Activated naive CD4-positive, alpha-beta T cell treated with anti-CD3 and anti-CD28 coated beads for 36 hours (primary cell): ENCODE data around the gene FCN2. TPM values are rescaled to one million over a fixed set of nuclear protein-coding genes. Genes with fewer than 3 reads are reported as not detected.

Experiments
- CTCF ChIA-PET: fragments of 350-600 bp; sonication (Branson Sonifier 250); formaldehyde crosslinking; loops from one replicate; lab custom pipeline; 2021; ENCODE audit warnings: antibody characterized with exemption; lab: Charles Lee
- DNase-seq: peaks from one replicate; pipeline ENCODE4 v3.0.0-alpha.2; 2020
- H3K27ac Mint-ChIP-seq: one replicate; pipeline ENCODE4 v1.8.0; 2021; ENCODE audit warnings: mild to moderate bottlenecking, mixed read lengths
- H3K27me3 Mint-ChIP-seq: one replicate; pipeline ENCODE4 v1.8.0; 2021; ENCODE audit warnings: low read depth, mixed read lengths
- H3K36me3 Mint-ChIP-seq: one replicate; pipeline ENCODE4 v1.8.0; 2021; ENCODE audit warnings: low read depth, mixed read lengths
- H3K4me1 Mint-ChIP-seq: one replicate; pipeline ENCODE4 v1.8.0; 2021; ENCODE audit warnings: low read depth, mixed read lengths
- H3K4me3 Mint-ChIP-seq: one replicate; pipeline ENCODE4 v1.8.0; 2021; ENCODE audit warnings: mild to moderate bottlenecking, moderate library complexity, mixed read lengths
- H3K9me3 Mint-ChIP-seq: one replicate; pipeline ENCODE4 v1.8.0; 2021; ENCODE audit warnings: mixed read lengths
- intact Hi-C: fragments of 100-400 bp; cut with micrococcal nuclease; formaldehyde crosslinking; loops from one replicate; pipeline ENCODE4 v1.15.1; 2023
- total RNA-seq, 2 experiments: library from RNA; stranded (reverse); gene quantifications; one replicate each; pipeline ENCODE4 v1.2.3, GENCODE V29; 2021

Gene FCN2
- total RNA-seq, 2 experiments from 2014 or later, result not detected

DNA sequence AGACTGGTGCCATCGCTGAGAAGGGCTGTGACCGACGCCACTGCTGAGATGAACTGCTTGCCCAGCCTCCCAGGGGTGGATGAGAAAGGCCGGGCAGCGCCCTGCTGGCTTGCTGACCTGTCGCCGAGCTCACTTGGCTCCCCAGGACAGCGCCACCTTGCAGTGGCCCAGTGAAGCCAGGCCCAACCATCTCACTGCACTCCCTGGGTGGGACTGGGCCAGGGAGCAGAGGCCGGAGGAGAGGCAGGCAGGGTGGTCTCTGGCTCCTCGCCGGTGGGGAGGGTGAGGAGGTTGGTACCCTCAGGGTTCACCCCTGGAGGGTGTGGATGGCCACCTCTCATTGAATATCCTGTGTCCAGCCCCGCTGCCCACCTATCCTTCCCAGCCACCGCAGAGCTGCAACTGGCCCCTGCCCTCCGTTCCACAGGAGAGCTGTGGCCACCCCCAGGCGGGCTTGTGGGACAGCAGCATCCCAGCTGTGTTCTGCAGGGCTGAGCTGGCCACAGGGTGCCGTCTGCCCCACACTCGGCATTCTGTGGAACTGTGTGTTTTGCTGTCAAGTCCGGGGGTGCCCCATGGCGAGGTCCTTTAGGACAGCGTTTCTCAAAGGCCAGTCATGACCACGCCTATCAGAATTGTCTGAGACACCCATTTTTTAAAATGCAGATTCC is 41.0 kb upstream of the FCN2 start:
- Mint-ChIP-seq H3K4me3 (no peak overlapping the region), H3K9me3 (no peaks in the 10 kb centered on the region), H3K36me3 (no peaks in the 10 kb centered on the region), H3K4me1 (no peaks in the 10 kb centered on the region), H3K27ac (no peak overlapping the region), H3K27me3 (no peaks in the 10 kb centered on the region)
- intact Hi-C loops, result no loop called here
- CTCF ChIA-PET, result interaction anchor here (1.1 kb wide), 1 partner anchor 71 kb away, joined by 4 read pairs; no protein-coding TSS in a partner anchor
- DNase-seq, result no peak

DNA sequence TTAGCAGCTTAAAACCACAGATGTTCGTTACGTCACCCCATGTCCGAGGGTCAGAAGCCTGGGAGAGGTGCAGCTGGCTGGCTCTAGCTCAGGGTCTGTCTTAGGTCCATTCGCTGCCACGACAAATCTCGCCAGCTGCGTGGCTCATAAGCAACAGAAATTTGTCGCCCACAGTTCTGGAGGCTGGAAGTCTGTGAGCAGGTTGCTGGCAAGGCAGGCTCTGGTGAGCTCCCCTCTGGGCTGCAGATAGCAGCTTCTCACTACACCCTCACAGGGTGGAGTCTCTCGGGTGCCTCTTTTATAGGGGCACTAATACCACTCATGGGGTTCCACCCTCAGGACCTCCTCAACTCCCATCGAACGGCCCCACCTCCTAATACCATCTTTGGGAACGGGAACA is 40.1 kb upstream of the FCN2 start:
- Mint-ChIP-seq H3K27me3 (no peaks in the 10 kb centered on the region), H3K27ac (no peak overlapping the region), H3K4me3 (no peak overlapping the region), H3K36me3 (no peaks in the 10 kb centered on the region), H3K9me3 (no peaks in the 10 kb centered on the region), H3K4me1 (no peaks in the 10 kb centered on the region)
- intact Hi-C loops, result no loop called here
- CTCF ChIA-PET, result interaction anchor here (1.1 kb wide), 1 partner anchor 70 kb away, joined by 4 read pairs; no protein-coding TSS in a partner anchor
- no peak for DNase-seq

DNA sequence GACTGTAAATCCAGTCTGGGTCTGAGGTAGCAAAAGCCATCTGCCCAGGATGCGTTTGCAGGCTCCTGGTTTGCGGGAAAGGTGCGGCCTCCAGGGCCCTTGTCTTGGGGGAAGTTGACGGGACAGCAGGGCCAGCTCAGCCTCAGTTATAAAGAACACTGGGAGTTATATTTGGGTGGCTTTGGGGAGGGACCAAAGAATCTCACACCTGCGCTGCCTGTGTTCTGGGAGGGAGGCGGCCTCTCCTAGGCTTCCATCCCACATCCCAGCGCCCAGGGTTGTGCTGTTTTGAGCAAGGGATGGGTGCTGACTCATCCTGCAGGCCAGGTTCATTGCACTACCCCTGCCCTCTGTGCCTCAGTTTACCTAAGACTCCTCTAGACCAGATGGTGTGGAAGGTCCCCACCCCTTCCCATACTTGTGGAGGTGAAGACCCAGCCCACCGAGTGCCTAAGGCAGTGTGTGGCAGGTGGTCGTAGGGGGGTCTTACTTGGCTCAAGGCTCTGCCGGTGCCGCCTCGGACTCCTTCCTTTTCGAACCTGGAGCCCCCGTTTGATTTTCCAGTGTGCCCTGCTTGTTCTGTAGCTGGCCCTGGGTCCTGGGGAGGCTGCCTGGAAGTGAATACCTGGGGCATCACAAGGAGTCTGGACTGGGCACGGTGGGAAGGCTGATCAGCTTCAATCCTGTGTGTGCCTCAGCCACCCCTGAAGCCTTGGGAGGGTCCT is 39.3 kb upstream of the FCN2 start:
- H3K9me3 Mint-ChIP-seq, result no peaks in the 10 kb centered on the region
- DNase-seq, result no peak
- no peak overlapping the region for H3K27ac Mint-ChIP-seq
- H3K36me3 Mint-ChIP-seq, result no peaks in the 10 kb centered on the region
- intact Hi-C loops, result no loop called here
- H3K4me3 Mint-ChIP-seq, result no peak overlapping the region
- no peaks in the 10 kb centered on the region for H3K4me1 Mint-ChIP-seq
- no peaks in the 10 kb centered on the region for H3K27me3 Mint-ChIP-seq
- CTCF ChIA-PET, result no interaction called here

DNA sequence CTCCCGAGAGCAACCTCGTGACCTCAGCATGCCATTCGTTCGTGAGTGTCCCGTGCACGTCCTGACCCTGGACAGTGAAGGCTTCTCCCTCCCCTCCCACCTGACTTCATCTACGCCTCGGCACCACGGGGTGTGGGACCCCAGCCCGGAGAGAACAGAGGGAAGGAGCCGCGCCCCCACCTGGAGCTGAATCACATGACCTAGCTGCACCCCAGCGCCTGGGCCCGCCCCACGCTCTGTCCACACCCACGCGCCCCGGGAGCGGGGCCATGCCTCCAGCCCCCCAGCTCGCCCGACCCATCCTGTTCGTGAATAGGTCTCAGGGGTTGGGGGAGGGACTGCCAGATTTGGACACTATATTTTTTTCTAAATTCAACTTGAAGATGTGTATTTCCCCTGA is 38.3 kb upstream of the FCN2 start:
- no peak overlapping the region for H3K4me3 Mint-ChIP-seq
- no peaks in the 10 kb centered on the region for H3K36me3 Mint-ChIP-seq
- no peaks in the 10 kb centered on the region for H3K4me1 Mint-ChIP-seq
- no peaks in the 10 kb centered on the region for H3K9me3 Mint-ChIP-seq
- no peak for DNase-seq
- H3K27me3 Mint-ChIP-seq, result no peaks in the 10 kb centered on the region
- intact Hi-C loops, result no loop called here
- CTCF ChIA-PET, result no interaction called here
- H3K27ac Mint-ChIP-seq, result no peak overlapping the region

DNA sequence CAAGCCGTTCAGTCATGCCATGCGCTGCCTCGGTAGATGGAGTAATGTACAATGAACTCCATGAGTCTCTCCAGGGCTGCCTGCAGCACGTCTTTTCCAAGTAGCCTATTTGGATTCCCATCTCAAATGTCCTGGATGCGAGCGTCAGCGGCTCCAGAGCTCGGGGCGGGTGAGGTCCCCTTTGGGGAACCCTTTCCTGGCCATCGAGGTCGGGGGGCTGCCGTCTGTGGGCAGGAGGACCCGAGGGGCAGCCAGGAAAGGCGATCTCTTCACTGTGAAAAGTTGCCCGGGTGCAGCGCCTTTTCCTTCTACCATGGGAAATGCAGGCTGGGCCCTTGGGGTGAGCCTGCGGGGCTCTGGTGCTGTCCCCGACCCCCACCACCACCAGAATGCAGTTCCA is 36.9 kb upstream of the FCN2 start:
- CTCF ChIA-PET, result no interaction called here
- intact Hi-C loops, result no loop called here
- Mint-ChIP-seq H3K36me3 (no peaks in the 10 kb centered on the region), H3K27ac (no peak overlapping the region), H3K9me3 (no peaks in the 10 kb centered on the region), H3K4me1 (no peaks in the 10 kb centered on the region), H3K27me3 (no peaks in the 10 kb centered on the region), H3K4me3 (no peak overlapping the region)
- DNase-seq, result no peak

DNA sequence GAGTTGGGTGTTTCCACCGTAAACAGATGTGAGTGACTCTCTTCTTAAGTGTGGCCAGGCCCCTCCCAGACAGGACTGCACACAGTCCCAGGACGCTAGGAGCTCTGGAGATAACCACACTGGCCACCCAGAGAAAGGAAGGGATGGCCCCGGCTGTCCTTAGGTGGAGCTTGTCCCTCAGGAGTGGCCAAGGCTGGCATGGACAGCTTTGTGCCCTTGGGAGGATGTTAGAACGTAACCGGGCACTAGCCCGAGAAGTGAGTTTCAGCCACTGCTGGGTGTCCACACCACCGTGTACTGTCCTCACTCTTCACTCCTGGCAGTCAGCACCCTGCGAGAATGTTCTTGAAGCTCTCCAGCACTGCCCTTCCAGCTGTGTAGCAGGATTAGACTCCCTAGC is 35.8 kb upstream of the FCN2 start:
- CTCF ChIA-PET, result no interaction called here
- Mint-ChIP-seq H3K27ac (no peak overlapping the region), H3K36me3 (no peaks in the 10 kb centered on the region), H3K9me3 (no peaks in the 10 kb centered on the region), H3K4me3 (no peak overlapping the region), H3K27me3 (no peaks in the 10 kb centered on the region), H3K4me1 (no peaks in the 10 kb centered on the region)
- no peak for DNase-seq
- intact Hi-C loops, result no loop called here

DNA sequence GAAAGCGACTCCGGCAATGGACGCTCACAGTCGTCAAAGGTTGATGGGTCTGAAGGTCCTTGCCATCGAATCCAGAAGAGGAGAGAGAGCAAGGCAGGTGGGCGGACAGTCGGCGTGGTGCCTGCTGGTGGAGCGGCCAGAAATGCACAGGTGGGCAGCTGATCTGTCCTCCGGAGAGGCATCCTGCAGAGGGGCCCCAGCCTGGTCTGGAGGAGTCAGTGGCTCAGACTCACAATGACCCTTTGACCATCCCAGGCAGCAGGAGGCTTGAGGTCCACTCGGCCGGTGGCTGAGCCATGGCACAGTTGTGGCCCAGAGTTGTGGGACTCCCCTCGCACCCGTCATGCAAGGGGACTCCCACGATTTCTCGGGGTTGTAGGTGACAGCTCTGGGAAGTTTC is 34.4 kb upstream of the FCN2 start:
- Mint-ChIP-seq H3K4me3 (no peak overlapping the region), H3K4me1 (no peaks in the 10 kb centered on the region), H3K27ac (no peak overlapping the region), H3K27me3 (no peaks in the 10 kb centered on the region), H3K36me3 (no peaks in the 10 kb centered on the region), H3K9me3 (no peaks in the 10 kb centered on the region)
- no peak for DNase-seq
- CTCF ChIA-PET, result no interaction called here
- intact Hi-C loops, result no loop called here

DNA sequence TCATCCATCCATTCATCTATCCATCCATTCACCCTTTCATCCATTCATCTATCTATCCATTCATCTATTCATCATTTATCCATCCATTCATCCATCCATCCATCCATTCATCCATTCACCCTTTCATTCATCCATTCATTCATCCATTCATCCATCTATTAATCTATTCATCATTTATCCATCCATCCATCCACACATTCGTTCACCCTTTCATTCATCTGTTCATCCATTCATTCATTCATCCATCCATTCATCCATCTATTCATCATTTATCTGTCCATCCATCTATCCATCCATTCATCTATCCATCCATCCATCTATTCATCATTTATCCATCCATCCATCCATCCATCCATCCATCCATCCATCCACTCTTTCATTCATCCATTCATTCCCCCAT is 33.9 kb upstream of the FCN2 start:
- Mint-ChIP-seq H3K27me3 (no peaks in the 10 kb centered on the region), H3K36me3 (no peaks in the 10 kb centered on the region), H3K4me1 (no peaks in the 10 kb centered on the region), H3K4me3 (no peak overlapping the region), H3K9me3 (no peaks in the 10 kb centered on the region), H3K27ac (no peak overlapping the region)
- intact Hi-C loops, result no loop called here
- DNase-seq, result no peak
- CTCF ChIA-PET, result no interaction called here

DNA sequence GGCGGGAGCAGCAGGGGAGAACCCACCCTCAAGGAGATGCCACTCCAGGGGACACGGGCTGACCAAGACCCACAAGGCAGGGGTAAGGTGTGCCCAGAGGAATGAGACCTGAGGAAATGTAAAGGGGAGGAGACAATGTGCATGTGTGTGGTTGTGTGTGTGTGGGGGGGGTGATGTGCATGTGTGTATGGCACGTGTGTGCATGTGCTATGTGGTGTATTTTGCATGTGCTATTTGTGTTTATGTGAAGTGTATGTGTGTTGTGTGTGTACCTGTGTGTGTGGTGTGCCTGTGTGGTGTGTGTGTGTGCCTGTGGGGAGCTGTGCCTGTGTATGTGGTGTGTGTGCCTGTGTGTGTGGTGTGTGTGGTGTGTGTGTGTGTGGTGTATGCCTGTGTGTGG is 33.5 kb upstream of the FCN2 start:
- Mint-ChIP-seq H3K4me3 (no peak overlapping the region), H3K27ac (no peak overlapping the region), H3K36me3 (no peaks in the 10 kb centered on the region), H3K27me3 (no peaks in the 10 kb centered on the region), H3K4me1 (no peaks in the 10 kb centered on the region), H3K9me3 (no peaks in the 10 kb centered on the region)
- intact Hi-C loops, result no loop called here
- CTCF ChIA-PET, result no interaction called here
- DNase-seq, result no peak

DNA sequence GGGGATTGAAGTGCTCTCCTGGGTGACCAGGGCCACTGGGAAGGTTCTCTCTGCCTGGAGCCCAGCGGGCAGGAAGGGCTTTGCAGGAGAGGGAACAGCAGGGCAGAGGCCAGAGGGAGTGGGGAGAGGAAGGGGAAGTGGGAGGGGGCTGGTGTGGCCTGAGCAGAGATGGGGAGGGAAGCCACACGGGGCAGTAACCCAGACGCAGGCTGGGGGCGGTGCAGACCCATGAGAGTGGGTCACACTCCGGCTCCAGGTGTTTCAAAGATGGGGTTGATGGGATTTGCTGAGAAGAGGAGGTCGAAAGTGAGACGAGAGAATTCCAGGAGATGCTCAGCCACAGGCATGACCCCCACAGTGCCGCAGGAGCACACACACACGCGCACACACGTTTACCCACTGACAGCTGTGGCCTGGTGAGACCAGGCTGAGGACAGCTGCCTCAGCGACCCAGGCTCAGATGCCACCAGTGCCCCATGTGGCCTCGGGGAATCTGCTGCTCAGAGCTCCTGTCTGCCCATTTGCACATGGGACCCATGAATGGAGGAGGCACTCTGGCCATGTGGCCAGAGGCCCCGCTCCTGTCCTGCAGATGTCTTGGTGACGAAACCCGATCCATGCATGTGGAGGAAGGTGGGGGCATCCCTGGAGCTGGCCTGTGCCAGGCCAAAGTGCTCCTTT is 32.7 kb upstream of the FCN2 start:
- H3K4me3 Mint-ChIP-seq, result no peak overlapping the region
- H3K27me3 Mint-ChIP-seq, result no peaks in the 10 kb centered on the region
- CTCF ChIA-PET, result no interaction called here
- no peaks in the 10 kb centered on the region for H3K36me3 Mint-ChIP-seq
- H3K27ac Mint-ChIP-seq, result no peak overlapping the region
- H3K9me3 Mint-ChIP-seq, result no peaks in the 10 kb centered on the region
- DNase-seq, result no peak
- intact Hi-C loops, result no loop called here
- H3K4me1 Mint-ChIP-seq, result no peaks in the 10 kb centered on the region

DNA sequence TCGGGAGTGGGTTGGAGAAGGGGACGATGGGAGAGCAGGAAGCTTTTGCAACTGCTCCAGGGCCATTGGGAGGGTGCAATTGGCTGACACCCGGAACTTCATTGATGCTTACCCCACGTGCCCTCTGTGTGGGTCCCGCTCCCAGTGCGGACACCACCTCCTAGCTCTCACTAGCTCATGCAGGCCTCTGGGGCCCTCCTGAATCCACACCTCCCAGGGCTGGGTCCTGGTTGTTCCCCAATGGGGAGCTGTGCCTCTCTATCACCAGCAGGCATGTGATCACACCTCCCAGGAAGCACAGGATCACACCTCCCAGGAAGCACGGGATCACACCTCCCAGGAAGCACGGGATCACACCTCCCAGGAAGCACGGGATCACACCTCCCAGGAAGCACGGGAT is 32.1 kb upstream of the FCN2 start:
- no peak for DNase-seq
- Mint-ChIP-seq H3K4me3 (no peak overlapping the region), H3K36me3 (no peaks in the 10 kb centered on the region), H3K27ac (no peak overlapping the region), H3K27me3 (no peaks in the 10 kb centered on the region), H3K9me3 (no peaks in the 10 kb centered on the region), H3K4me1 (no peaks in the 10 kb centered on the region)
- intact Hi-C loops, result no loop called here
- CTCF ChIA-PET, result no interaction called here

DNA sequence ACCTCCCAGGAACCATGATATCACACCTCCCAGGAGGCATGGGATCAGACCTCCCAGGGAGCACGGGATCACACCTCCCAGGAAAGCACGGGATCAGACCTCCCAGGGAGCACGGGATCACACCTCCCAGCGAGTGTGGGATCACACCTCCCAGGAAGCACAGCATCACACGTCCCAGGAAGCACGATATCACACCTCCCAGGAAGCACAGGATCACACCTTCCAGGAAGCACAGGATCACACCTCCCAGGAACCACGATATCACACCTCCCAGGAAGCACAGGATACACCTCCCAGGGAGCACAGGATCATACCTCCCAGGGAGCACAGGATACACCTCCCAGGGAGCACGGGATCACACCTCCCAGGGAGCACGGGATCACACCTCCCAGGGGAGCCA is 30.0 kb upstream of the FCN2 start:
- peaks cover 1% of the 10 kb centered on the region for H3K27me3 Mint-ChIP-seq
- H3K36me3 Mint-ChIP-seq, result no peaks in the 10 kb centered on the region
- H3K27ac Mint-ChIP-seq, result no peak overlapping the region
- H3K4me3 Mint-ChIP-seq, result no peak overlapping the region
- no peaks in the 10 kb centered on the region for H3K4me1 Mint-ChIP-seq
- intact Hi-C loops, result no loop called here
- DNase-seq, result no peak
- no peaks in the 10 kb centered on the region for H3K9me3 Mint-ChIP-seq
- CTCF ChIA-PET, result no interaction called here

DNA sequence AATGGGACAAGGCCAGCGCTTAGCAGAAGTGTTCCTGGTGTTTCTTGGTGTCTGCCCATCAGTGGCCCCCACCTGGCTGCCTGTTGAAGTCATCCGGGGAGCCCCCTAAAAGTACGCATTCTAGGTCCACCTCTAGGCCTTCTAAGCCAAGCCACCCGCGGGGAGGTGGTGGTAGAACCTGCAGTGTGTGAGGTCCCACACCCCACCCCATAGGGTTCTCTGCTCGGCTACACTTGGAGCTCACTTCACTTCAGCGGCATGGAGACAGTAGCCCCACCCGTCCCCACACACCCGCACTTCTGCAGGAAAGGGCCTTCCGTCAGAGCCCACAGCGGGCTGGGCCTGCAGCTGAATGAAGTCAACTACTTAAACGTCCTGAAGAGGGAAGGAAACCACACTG is 29.6 kb upstream of the FCN2 start:
- Mint-ChIP-seq H3K9me3 (no peaks in the 10 kb centered on the region), H3K27ac (no peak overlapping the region), H3K4me3 (no peak overlapping the region), H3K36me3 (no peaks in the 10 kb centered on the region), H3K27me3 (peaks cover 4% of the 10 kb centered on the region), H3K4me1 (no peaks in the 10 kb centered on the region)
- intact Hi-C loops, result no loop called here
- no peak for DNase-seq
- CTCF ChIA-PET, result no interaction called here
